ENCODE measurements around the gene MYOZ3.

MYOZ3 gene

GRCh38 chr5:150626853-150627276, 34.2 kb upstream of the MYOZ3 start:
- no peak for DNase-seq (ENCODE audit: low read depth in 4 of 4, low spot score in 1 of 4)

- no peak for DNase-seq (ENCODE audit: low read depth in 4 of 4, low spot score in 1 of 4)
These were observed 33.1 kb upstream of the MYOZ3 start for GRCh38 chr5:150627731-150628545.

- DNase-seq (ENCODE audit: low read depth in 4 of 4, low spot score in 1 of 4) = no peak
These were observed 32.0 kb upstream of the MYOZ3 start for GRCh38 chr5:150628936-150629485.

- DNase-seq (ENCODE audit: low read depth in 4 of 4, low spot score in 1 of 4) = no peak
These were observed 31.0 kb upstream of the MYOZ3 start for GRCh38 chr5:150630016-150630415.

- no peak for DNase-seq (ENCODE audit: low read depth in 4 of 4, low spot score in 1 of 4)
These were observed 30.4 kb upstream of the MYOZ3 start for GRCh38 chr5:150630461-150631325.

- no peak for DNase-seq (ENCODE audit: low read depth in 4 of 4, low spot score in 1 of 4)
These were observed 29.7 kb upstream of the MYOZ3 start for GRCh38 chr5:150631326-150631701.

- DNase-seq (ENCODE audit: low read depth in 4 of 4, low spot score in 1 of 4) = no peak
These were observed 28.5 kb upstream of the MYOZ3 start for GRCh38 chr5:150632305-150633160.

- no peak for DNase-seq (ENCODE audit: low read depth in 4 of 4, low spot score in 1 of 4)
These were observed 27.6 kb upstream of the MYOZ3 start for GRCh38 chr5:150633429-150633828.

- no peak for DNase-seq (ENCODE audit: low read depth in 4 of 4, low spot score in 1 of 4)
These were observed 24.4 kb upstream of the MYOZ3 start for GRCh38 chr5:150636391-150637244.

- DNase-seq (ENCODE audit: low read depth in 4 of 4, low spot score in 1 of 4) = no peak
These were observed 23.6 kb upstream of the MYOZ3 start for GRCh38 chr5:150637245-150638052.

GRCh38 chr5:150638053-150638444, 23.0 kb upstream of the MYOZ3 start:
- no peak for DNase-seq (ENCODE audit: low read depth in 4 of 4, low spot score in 1 of 4)

GRCh38 chr5:150638488-150639376, 22.3 kb upstream of the MYOZ3 start:
- DNase-seq (ENCODE audit: low read depth in 4 of 4, low spot score in 1 of 4) = no peak

GRCh38 chr5:150639377-150639692, 21.7 kb upstream of the MYOZ3 start:
- no peak for DNase-seq (ENCODE audit: low read depth in 4 of 4, low spot score in 1 of 4)

GRCh38 chr5:150639751-150640150, 21.3 kb upstream of the MYOZ3 start:
- DNase-seq (ENCODE audit: low read depth in 4 of 4, low spot score in 1 of 4) = no peak

- no peak for DNase-seq (ENCODE audit: low read depth in 4 of 4, low spot score in 1 of 4)
These were observed 20.6 kb upstream of the MYOZ3 start, which contains the start of gene SYNPO for GRCh38 chr5:150640311-150641005. SYNPO (plus strand) TSS chr5:150640660; CDS start chr5:150648276, 7,616 bp downstream.

- DNase-seq (ENCODE audit: low read depth in 4 of 4, low spot score in 1 of 4) = no peak
These were observed 20.0 kb upstream of the MYOZ3 start for GRCh38 chr5:150641006-150641570.

- no peak for DNase-seq (ENCODE audit: low read depth in 4 of 4, low spot score in 1 of 4)
These were observed 19.1 kb upstream of the MYOZ3 start for GRCh38 chr5:150641824-150642566.
